ENCODE measurements around the gene CFAP46. TPM values are rescaled to one million over a fixed set of nuclear protein-coding genes. Genes with fewer than 3 reads are reported as not detected.

The CFAP46 gene
- polyA plus RNA-seq, 1 donor from 2014 or later: 2.6 TPM

DNA sequence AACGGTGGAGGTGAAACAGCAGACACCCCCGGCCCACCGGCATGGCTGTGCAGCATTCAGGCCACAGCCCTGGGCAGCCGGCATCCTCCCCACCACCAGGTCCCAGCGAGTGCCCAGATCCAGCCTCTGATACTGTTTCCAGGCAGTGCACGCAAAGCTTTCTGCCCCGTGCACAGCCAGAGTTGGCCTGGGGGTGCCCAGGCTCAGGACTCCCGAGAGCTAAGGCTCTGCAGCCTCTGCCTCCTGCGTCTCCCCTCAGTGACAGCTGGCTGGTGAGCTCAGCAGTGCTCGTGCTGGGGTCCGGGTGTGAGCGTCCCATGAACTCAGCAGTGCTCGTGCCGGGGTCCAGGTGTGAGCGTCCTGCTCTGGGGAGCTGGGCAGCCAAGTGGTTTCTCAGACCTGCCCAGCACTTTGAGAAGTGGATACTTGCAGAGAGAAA, 65.4 kb downstream of the CFAP46 start:
- no peak overlapping the region for H3K27ac ChIP-seq (ENCODE audit: low read length)
- no peaks in the 10 kb centered on the region for H3F3A ChIP-seq (ENCODE audit: insufficient read depth, low read length, poor library complexity, severe bottlenecking)
- H3K9ac ChIP-seq (ENCODE audit: low read length): no peak overlapping the region
- no peak overlapping the region for H3K4me2 ChIP-seq (ENCODE audit: low read length)
- H4K20me1 ChIP-seq (ENCODE audit: insufficient read depth): no peaks in the 10 kb centered on the region
- H3K9me2 ChIP-seq (ENCODE audit: insufficient read depth, low read length): no peaks in the 10 kb centered on the region
- no peaks in the 10 kb centered on the region for H3K36me3 ChIP-seq (ENCODE audit: insufficient read depth, low read length)
- H3K27me3 ChIP-seq (ENCODE audit: insufficient read depth, low read depth, low read length): no peaks in the 10 kb centered on the region
- H3K9me3 ChIP-seq (ENCODE audit: low read length): no peaks in the 10 kb centered on the region
- H3K4me3 ChIP-seq (ENCODE audit: low read length): no peak overlapping the region
- no peak for TF ChIP-seq EP300 (conservative IDR thresholded peaks at IDR 0.05; ENCODE audit: poor library complexity, severe bottlenecking)
- TF ChIP-seq EZH2 (IDR thresholded peaks at IDR 0.05; ENCODE audit: borderline replicate concordance, insufficient read depth, low read length, poor library complexity, severe bottlenecking): no peak
- no peak for TF ChIP-seq SMC3 (conservative IDR thresholded peaks at IDR 0.05; ENCODE audit: poor library complexity)
- TF ChIP-seq TAF1 (IDR thresholded peaks at IDR 0.05; ENCODE audit: low read depth): no peak
- TF ChIP-seq, protein P1, sequence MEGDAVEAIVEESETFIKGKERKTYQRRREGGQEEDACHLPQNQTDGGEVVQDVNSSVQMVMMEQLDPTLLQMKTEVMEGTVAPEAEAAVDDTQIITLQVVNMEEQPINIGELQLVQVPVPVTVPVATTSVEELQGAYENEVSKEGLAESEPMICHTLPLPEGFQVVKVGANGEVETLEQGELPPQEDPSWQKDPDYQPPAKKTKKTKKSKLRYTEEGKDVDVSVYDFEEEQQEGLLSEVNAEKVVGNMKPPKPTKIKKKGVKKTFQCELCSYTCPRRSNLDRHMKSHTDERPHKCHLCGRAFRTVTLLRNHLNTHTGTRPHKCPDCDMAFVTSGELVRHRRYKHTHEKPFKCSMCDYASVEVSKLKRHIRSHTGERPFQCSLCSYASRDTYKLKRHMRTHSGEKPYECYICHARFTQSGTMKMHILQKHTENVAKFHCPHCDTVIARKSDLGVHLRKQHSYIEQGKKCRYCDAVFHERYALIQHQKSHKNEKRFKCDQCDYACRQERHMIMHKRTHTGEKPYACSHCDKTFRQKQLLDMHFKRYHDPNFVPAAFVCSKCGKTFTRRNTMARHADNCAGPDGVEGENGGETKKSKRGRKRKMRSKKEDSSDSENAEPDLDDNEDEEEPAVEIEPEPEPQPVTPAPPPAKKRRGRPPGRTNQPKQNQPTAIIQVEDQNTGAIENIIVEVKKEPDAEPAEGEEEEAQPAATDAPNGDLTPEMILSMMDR (IDR thresholded peaks at IDR 0.05; ENCODE audit: poor library complexity, severe bottlenecking): no peak
- no peak for TF ChIP-seq RAD21 (conservative IDR thresholded peaks at IDR 0.05)
- TF ChIP-seq, protein P2, sequence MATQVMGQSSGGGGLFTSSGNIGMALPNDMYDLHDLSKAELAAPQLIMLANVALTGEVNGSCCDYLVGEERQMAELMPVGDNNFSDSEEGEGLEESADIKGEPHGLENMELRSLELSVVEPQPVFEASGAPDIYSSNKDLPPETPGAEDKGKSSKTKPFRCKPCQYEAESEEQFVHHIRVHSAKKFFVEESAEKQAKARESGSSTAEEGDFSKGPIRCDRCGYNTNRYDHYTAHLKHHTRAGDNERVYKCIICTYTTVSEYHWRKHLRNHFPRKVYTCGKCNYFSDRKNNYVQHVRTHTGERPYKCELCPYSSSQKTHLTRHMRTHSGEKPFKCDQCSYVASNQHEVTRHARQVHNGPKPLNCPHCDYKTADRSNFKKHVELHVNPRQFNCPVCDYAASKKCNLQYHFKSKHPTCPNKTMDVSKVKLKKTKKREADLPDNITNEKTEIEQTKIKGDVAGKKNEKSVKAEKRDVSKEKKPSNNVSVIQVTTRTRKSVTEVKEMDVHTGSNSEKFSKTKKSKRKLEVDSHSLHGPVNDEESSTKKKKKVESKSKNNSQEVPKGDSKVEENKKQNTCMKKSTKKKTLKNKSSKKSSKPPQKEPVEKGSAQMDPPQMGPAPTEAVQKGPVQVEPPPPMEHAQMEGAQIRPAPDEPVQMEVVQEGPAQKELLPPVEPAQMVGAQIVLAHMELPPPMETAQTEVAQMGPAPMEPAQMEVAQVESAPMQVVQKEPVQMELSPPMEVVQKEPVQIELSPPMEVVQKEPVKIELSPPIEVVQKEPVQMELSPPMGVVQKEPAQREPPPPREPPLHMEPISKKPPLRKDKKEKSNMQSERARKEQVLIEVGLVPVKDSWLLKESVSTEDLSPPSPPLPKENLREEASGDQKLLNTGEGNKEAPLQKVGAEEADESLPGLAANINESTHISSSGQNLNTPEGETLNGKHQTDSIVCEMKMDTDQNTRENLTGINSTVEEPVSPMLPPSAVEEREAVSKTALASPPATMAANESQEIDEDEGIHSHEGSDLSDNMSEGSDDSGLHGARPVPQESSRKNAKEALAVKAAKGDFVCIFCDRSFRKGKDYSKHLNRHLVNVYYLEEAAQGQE (IDR thresholded peaks at IDR 0.05; ENCODE audit: borderline replicate concordance): no peak
- TF ChIP-seq POLR2AphosphoS5 (IDR thresholded peaks at IDR 0.05): no peak
- no peak for TF ChIP-seq MXI1 (conservative IDR thresholded peaks at IDR 0.05; ENCODE audit: poor library complexity, severe bottlenecking)
- H2AFZ ChIP-seq (ENCODE audit: low read depth, low read length): no peak overlapping the region
- no peaks in the 10 kb centered on the region for H3K79me2 ChIP-seq (replicated peaks; ENCODE audit: insufficient read depth, low read length)

DNA sequence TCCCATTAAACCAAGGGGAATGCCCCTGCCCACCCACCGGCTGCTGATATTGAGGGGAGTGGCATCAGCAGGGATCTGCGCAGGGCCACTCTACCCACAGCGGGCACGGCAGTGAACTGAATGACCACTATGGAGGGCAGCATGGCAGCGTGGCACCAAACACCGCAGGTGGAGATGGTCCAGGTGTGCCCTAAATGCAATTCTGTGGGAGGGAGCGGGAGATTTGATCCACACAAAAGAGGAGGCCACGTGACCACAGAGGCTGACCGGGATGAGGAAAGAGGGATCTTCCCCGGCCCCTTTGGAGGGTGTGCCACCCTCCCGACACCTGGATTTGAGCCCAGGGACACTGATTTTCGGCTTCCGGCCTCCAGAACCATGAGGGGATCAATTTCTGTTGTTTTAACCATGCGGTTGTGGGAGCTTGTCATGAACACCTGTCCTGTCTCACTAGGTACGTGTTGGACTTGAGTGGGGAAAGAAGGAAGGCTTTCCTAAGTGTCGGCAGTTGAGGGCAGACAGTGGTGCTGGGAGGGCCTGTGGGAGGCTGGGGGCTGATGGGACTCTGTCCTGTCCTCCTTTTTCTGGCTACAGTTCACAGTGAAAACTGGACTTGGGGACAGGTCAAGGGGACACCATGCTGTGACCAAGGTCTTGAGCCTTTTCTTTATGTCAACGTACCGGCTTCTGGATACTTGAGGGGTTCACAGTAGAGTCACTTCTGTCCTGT, 66.1 kb downstream of the CFAP46 start:
- no peak overlapping the region for H3K4me3 ChIP-seq (ENCODE audit: low read length)
- H3K36me3 ChIP-seq (ENCODE audit: insufficient read depth, low read length): no peaks in the 10 kb centered on the region
- no peaks in the 10 kb centered on the region for H3K27me3 ChIP-seq (ENCODE audit: insufficient read depth, low read depth, low read length)
- no peaks in the 10 kb centered on the region for H3K9me3 ChIP-seq (ENCODE audit: low read length)
- no peaks in the 10 kb centered on the region for H3K9me2 ChIP-seq (ENCODE audit: insufficient read depth, low read length)
- no peaks in the 10 kb centered on the region for H3K79me2 ChIP-seq (replicated peaks; ENCODE audit: insufficient read depth, low read length)
- no peaks in the 10 kb centered on the region for H3F3A ChIP-seq (ENCODE audit: insufficient read depth, low read length, poor library complexity, severe bottlenecking)
- H3K9ac ChIP-seq (ENCODE audit: low read length): no peak overlapping the region
- no peak overlapping the region for H3K27ac ChIP-seq (ENCODE audit: low read length)
- H2AFZ ChIP-seq (ENCODE audit: low read depth, low read length): no peak overlapping the region
- no peaks in the 10 kb centered on the region for H4K20me1 ChIP-seq (ENCODE audit: insufficient read depth)
- no peak overlapping the region for H3K4me2 ChIP-seq (ENCODE audit: low read length)
- TF ChIP-seq EP300 (conservative IDR thresholded peaks at IDR 0.05; ENCODE audit: poor library complexity, severe bottlenecking): no peak
- no peak for TF ChIP-seq TAF1 (IDR thresholded peaks at IDR 0.05; ENCODE audit: low read depth)
- TF ChIP-seq EZH2 (IDR thresholded peaks at IDR 0.05; ENCODE audit: borderline replicate concordance, insufficient read depth, low read length, poor library complexity, severe bottlenecking): no peak
- TF ChIP-seq, protein P2 (IDR thresholded peaks at IDR 0.05; ENCODE audit: borderline replicate concordance): no peak
- no peak for TF ChIP-seq MXI1 (conservative IDR thresholded peaks at IDR 0.05; ENCODE audit: poor library complexity, severe bottlenecking)
- no peak for TF ChIP-seq RAD21 (conservative IDR thresholded peaks at IDR 0.05)
- TF ChIP-seq POLR2AphosphoS5 (IDR thresholded peaks at IDR 0.05): no peak
- TF ChIP-seq SMC3 (conservative IDR thresholded peaks at IDR 0.05; ENCODE audit: poor library complexity): no peak
- TF ChIP-seq, protein P1 (IDR thresholded peaks at IDR 0.05; ENCODE audit: poor library complexity, severe bottlenecking): no peak

Data from neural cell (in vitro differentiated cells).